22Rv1 (cell line): ENCODE measurements around the gene KCNQ1OT1.

Experiments used
- CTCF ChIP-seq: fragments of 450-650 bp; IDR thresholded peaks from 2 replicates; pipeline ENCODE4 v1.5.1; 2017; ENCODE audit warnings: mild to moderate bottlenecking
- ZFX ChIP-seq: fragments of 450-650 bp; IDR thresholded peaks from 2 replicates; pipeline ENCODE4 v1.6.1; 2017; ENCODE audit warnings: antibody characterized with exemption, borderline replicate concordance

GRCh38 chr11:2689651-2690575 is 9.9 kb downstream of the KCNQ1OT1 start:
- no peak for TF ChIP-seq CTCF
- no peak for TF ChIP-seq ZFX
